Keratinocyte (primary cell): ENCODE results near the gene ROBO3. TPM values are rescaled to one million over a fixed set of nuclear protein-coding genes. Genes with fewer than 3 reads are reported as not detected.

ENCODE experiments used
- DNase-seq: peaks from one replicate; pipeline ENCODE4 v3.0.0-alpha.2; 2011; ENCODE audit warnings: low read depth, missing footprints, low spot score
- FAIRE-seq: peaks from 2 replicates; lab custom pipeline; 2011; peaks lifted over from hg19 to GRCh38; lab: Jason Lieb, UNC
- H2AFZ ChIP-seq: 2 replicates; pipeline ENCODE4 v1.6.0; 2012; ENCODE audit warnings: low read length, control low read depth, inconsistent platforms; ENCODE audit not compliant: control insufficient read depth
- H3K27ac ChIP-seq: 2 replicates; pipeline ENCODE4 v1.5.1; 2011; ENCODE audit warnings: low read length; ENCODE audit not compliant: control insufficient read depth, insufficient read depth
- H3K27me3 ChIP-seq: 3 replicates; pipeline ENCODE4 v1.6.0; 2011; ENCODE audit warnings: low read length; ENCODE audit not compliant: control insufficient read depth, insufficient read depth; ENCODE audit errors: extremely low read depth
- H3K36me3 ChIP-seq, 2 experiments: 2 replicates in 1 of 2; 3 replicates in 1 of 2; pipeline ENCODE4 v1.5.1; 2011; ENCODE audit warnings: low read length in 2 of 2, mild to moderate bottlenecking in 1 of 2; ENCODE audit not compliant: control insufficient read depth in 2 of 2, insufficient read depth in 2 of 2; ENCODE audit errors: extremely low read depth in 1 of 2
- H3K4me1 ChIP-seq: 3 replicates; pipeline ENCODE4 v1.5.1; 2011; ENCODE audit warnings: low read length; ENCODE audit not compliant: control insufficient read depth, insufficient read depth; ENCODE audit errors: extremely low read depth
- H3K4me2 ChIP-seq: 3 replicates; pipeline ENCODE4 v1.6.0; 2011; ENCODE audit warnings: low read depth, low read length; ENCODE audit not compliant: control insufficient read depth, insufficient read depth; ENCODE audit errors: extremely low read depth
- H3K4me3 ChIP-seq, 3 experiments: fragments of 200-600 bp in 1 of 3; sonication (generic) in 1 of 3; 2 replicates in 2 of 3; 3 replicates in 1 of 3; pipeline ENCODE4 v1.5.1; 2011 to 2016; ENCODE audit warnings: low read length in 3 of 3, mild to moderate bottlenecking in 3 of 3, control low read depth in 2 of 3, inconsistent platforms in 1 of 3, low read depth in 1 of 3, mixed read lengths in 1 of 3, mixed run types in 1 of 3, moderate library complexity in 1 of 3; ENCODE audit not compliant: control insufficient read depth in 2 of 3, insufficient read depth in 2 of 3; ENCODE audit errors: extremely low read depth in 1 of 3
- H3K79me2 ChIP-seq: 2 replicates; pipeline ENCODE4 v1.6.0; 2012; ENCODE audit warnings: low read length; ENCODE audit not compliant: control insufficient read depth, insufficient read depth
- H3K9ac ChIP-seq: 3 replicates; pipeline ENCODE4 v1.6.0; 2011; ENCODE audit warnings: low read length; ENCODE audit not compliant: control insufficient read depth, insufficient read depth; ENCODE audit errors: extremely low read depth
- H3K9me1 ChIP-seq: 3 replicates; pipeline ENCODE4 v1.6.0; 2011; ENCODE audit warnings: low read length; ENCODE audit not compliant: control insufficient read depth, insufficient read depth; ENCODE audit errors: extremely low read depth
- H3K9me3 ChIP-seq: 2 replicates; pipeline ENCODE4 v1.5.1; 2012; ENCODE audit warnings: low read depth, low read length; ENCODE audit not compliant: control insufficient read depth
- H4K20me1 ChIP-seq: 3 replicates; pipeline ENCODE4 v1.6.0; 2011; ENCODE audit warnings: low read length; ENCODE audit not compliant: control insufficient read depth, insufficient read depth; ENCODE audit errors: extremely low read depth
- CTCF ChIP-seq, 3 experiments: IDR thresholded peaks in 1 of 3; conservative IDR thresholded peaks in 1 of 3; optimal IDR thresholded peaks in 1 of 3; 2 replicates in 2 of 3; 3 replicates in 1 of 3; pipeline versions ENCODE3 to v1.5.1; 2011; ENCODE audit warnings: low read length in 3 of 3, mild to moderate bottlenecking in 3 of 3, moderate library complexity in 2 of 3, control low read depth in 1 of 3, inconsistent platforms in 1 of 3; ENCODE audit not compliant: insufficient read depth in 2 of 3; ENCODE audit errors: extremely low read depth in 1 of 3
- EZH2 ChIP-seq: IDR thresholded peaks from one replicate; pipeline ENCODE4 v1.6.1; 2012; ENCODE audit warnings: inconsistent platforms, mild to moderate bottlenecking, low read length, moderate library complexity
- dilution Hi-C: fragments of 300-500 bp; cut with MboI; formaldehyde crosslinking; loops from one replicate; pipeline ENCODE4 v1.7.0; 2020; ENCODE audit warnings: low sequenced_read_pairs; ENCODE audit not compliant: extremely low pct_ligation_motif_present
- polyA plus RNA-seq, 5 experiments: library from polyadenylated mRNA; depleted of rRNA in 3 of 5; stranded (reverse) in 3 of 5; stranded (forward) in 1 of 5; unstranded in 1 of 5; fragments of >200 nt; gene quantifications; 1 replicate in 1 of 5; 2 replicates in 3 of 5; 3 replicates in 1 of 5; pipeline versions ENCODE4 v1.2.1 to v1.2.3, GENCODE V29; 2011 to 2012; ENCODE audit warnings: missing spikeins in 2 of 5, low read depth in 1 of 5, low replicate concordance in 1 of 5

ROBO3 gene
- polyA plus RNA-seq, 1 donor (not counting 4 experiments of a cell fraction or from before 2014, with no cell fraction given): 13.6 TPM

- Histone ChIP-seq H3K9me3 (no peaks in the 10 kb centered on the region), H3K36me3 (peaks cover 0 to 1% of the 10 kb centered on the region in 2 experiments), H3K4me3 (no peak overlapping the region), H2AFZ (no peak overlapping the region), H3K79me2 (no peaks in the 10 kb centered on the region), H3K27me3 (peaks cover 1% of the 10 kb centered on the region), H3K27ac (no peak overlapping the region), H3K9me1 (no peaks in the 10 kb centered on the region), H3K9ac (no peak overlapping the region), H3K4me2 (no peak overlapping the region), H4K20me1 (no peaks in the 10 kb centered on the region), H3K4me1 (peaks cover 11% of the 10 kb centered on the region)
- dilution Hi-C loops: no loop called here
- DNase-seq (no peak), FAIRE-seq (no peak)
- TF ChIP-seq CTCF (optimal IDR thresholded peaks at IDR 0.05 in 1 of 3, IDR thresholded peaks at IDR 0.05 in 1 of 3, conservative IDR thresholded peaks at IDR 0.05 in 1 of 3; ENCODE audit: extremely low read depth in 1 of 3, insufficient read depth in 2 of 3, low read length in 3 of 3) (no peak), EZH2 (no peak)
These were observed 15.7 kb downstream of the ROBO3 start for GRCh38 chr11:124880958-124881357.

- Histone ChIP-seq H3K9ac (no peak overlapping the region), H2AFZ (no peak overlapping the region), H4K20me1 (no peaks in the 10 kb centered on the region), H3K9me3 (no peaks in the 10 kb centered on the region), H3K27ac (no peak overlapping the region), H3K27me3 (no peaks in the 10 kb centered on the region), H3K79me2 (no peaks in the 10 kb centered on the region), H3K4me3 (no peak overlapping the region), H3K36me3 (peaks cover 0 to 1% of the 10 kb centered on the region in 2 experiments), H3K4me2 (no peak overlapping the region), H3K9me1 (no peaks in the 10 kb centered on the region), H3K4me1 (peaks cover 2% of the 10 kb centered on the region)
- DNase-seq: no peak
- FAIRE-seq: no peak
- TF ChIP-seq EZH2: no peak
- TF ChIP-seq CTCF (optimal IDR thresholded peaks at IDR 0.05 in 1 of 3, IDR thresholded peaks at IDR 0.05 in 1 of 3, conservative IDR thresholded peaks at IDR 0.05 in 1 of 3; ENCODE audit: extremely low read depth in 1 of 3, insufficient read depth in 2 of 3, low read length in 3 of 3): no peak
- dilution Hi-C loops: no loop called here
These were observed 17.3 kb downstream of the ROBO3 start for GRCh38 chr11:124882339-124883071.
